GM12865 (cell line): ENCODE measurements around the gene GCAT.

Experiments
- DNase-seq: peaks from one replicate; pipeline ENCODE4 v3.0.0; 2010; ENCODE audit warnings: low read depth
- H3K4me3 ChIP-seq: 2 replicates; pipeline ENCODE4 v1.5.1; 2011; ENCODE audit warnings: mild to moderate bottlenecking, low read depth, low read length, control low read depth
- CTCF ChIP-seq: IDR thresholded peaks from 2 replicates; pipeline ENCODE4 v1.5.1; 2011; ENCODE audit warnings: low read length, control low read depth, low read depth, inconsistent platforms; ENCODE audit not compliant: insufficient read depth; ENCODE audit errors: missing control alignments

The GCAT gene

GRCh38 chr22:37827056-37827455 is 19.3 kb downstream of the GCAT start:
- TF ChIP-seq CTCF: no peak
- H3K4me3 ChIP-seq: no peak overlapping the region
- DNase-seq: no peak

GRCh38 chr22:37830093-37830842 is 22.5 kb downstream of the GCAT start:
- H3K4me3 ChIP-seq: no peak overlapping the region
- no peak for DNase-seq
- TF ChIP-seq CTCF: no peak

DNA sequence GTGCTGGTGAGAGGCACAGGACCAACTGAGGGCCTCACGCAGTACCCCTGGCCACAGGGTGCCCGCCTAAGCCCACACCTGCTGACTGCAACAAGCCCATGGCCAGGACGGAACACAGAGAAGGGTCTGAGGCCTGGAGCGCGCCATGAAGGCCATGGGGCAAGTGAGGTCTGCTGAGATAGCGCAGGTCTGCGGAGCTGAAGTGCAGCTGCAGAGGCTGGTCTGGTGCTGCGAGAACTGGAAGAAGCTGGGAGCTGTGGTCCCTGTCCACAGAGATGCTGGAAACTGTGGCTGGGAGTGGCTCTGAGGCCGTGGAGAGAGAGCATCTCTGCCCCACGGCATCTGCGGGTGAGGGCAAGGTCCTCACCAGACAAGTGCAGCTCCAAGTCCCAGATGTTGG is 23.7 kb downstream of the GCAT start:
- no peak for TF ChIP-seq CTCF
- no peak for DNase-seq
- H3K4me3 ChIP-seq: no peak overlapping the region

- no peak for TF ChIP-seq CTCF
- no peak for DNase-seq
- no peak overlapping the region for H3K4me3 ChIP-seq
Measured at GRCh38 chr22:37832022-37832857, 24.5 kb downstream of the GCAT start.

DNA sequence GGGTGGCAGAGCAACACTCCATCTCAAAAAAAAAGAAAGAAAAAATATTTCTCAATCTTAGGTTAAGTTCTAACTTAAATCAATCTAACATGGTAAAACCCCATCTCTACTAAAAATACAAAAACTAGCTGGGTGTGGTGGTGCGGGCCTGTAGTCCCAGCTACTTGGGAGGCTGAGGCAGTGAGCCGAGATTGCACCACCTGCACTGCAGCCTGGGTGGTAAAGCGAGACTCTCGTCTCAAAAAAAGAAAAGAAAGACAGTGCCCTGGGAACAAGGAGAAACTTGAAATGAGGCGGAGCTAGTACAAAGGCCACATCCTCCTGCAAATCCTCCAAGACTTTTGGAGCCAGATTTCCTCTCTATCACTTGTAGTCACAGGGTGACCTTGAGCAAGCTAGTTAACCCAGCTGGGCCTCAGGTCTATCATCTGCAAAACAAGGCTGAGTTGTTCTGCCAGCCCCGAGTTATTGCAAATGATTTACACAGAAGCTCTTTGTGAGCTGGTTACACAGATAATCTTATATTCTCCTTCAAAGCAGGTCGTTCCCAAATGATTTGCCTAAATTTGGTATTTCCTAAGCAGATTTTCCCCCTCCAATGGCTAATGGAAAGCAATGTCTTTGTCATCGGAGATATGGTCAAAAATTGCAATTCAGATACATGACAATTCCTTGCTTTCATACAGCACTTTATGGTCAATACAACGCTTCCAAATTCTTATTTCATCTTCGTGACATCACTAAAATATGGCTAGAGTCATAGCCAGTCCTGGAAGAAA is 34.5 kb downstream of the GCAT start:
- no peak overlapping the region for H3K4me3 ChIP-seq

GRCh38 chr22:37843741-37844089 is 36.0 kb downstream of the GCAT start:
- H3K4me3 ChIP-seq: peak overlapping the region; percentile 90
- TF ChIP-seq CTCF: peak; percentile 6
- DNase-seq: peak; percentile 73

More for the DNA sequence above, 34.5 kb downstream of the GCAT start:
- no peak for TF ChIP-seq CTCF
- no peak for DNase-seq
